GM21825 (cell line): Measurements from ENCODE around the gene PPARA.
"Not testable (repeated sequence)": the region's sequence is repeated elsewhere in the genome, so short reads cannot be mapped to it uniquely, and the experiment has no call there.

ENCODE experiments used
- ATAC-seq: cut with Tn5 transposase; IDR thresholded peaks from one replicate; pipeline ENCODE4 v1.9.1; 2021; ENCODE audit warnings: mild to moderate bottlenecking, moderate library complexity; ENCODE audit not compliant: unreplicated experiment

The PPARA gene

DNA sequence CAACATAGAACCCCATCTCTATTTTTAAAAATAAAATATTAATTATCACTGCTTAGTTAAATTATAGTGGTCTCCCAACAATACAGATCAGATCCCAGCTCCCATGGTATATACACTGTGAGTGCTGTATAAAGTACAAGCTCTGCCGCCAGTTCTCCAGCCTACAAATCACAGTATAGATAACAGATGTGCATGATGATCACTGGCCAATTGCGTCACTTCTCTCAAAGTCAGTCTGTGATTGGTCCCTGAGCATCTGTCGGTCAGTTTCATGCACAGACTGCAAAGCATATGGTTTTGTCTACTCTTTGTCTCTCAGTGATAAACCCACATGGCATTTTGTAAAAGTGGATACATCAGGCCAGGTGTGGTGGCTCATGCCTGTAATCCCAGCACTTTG lies 15.7 kb downstream of the PPARA start:
- ATAC-seq, result no peak

GRCh38 chr22:46169628-46170027 lies 19.3 kb downstream of the PPARA start:
- ATAC-seq, result no peak

- ATAC-seq, result no peak
Observed at GRCh38 chr22:46171940-46172339, 21.6 kb downstream of the PPARA start.

- ATAC-seq, result no peak
Observed at GRCh38 chr22:46172522-46173110, 22.3 kb downstream of the PPARA start.

DNA sequence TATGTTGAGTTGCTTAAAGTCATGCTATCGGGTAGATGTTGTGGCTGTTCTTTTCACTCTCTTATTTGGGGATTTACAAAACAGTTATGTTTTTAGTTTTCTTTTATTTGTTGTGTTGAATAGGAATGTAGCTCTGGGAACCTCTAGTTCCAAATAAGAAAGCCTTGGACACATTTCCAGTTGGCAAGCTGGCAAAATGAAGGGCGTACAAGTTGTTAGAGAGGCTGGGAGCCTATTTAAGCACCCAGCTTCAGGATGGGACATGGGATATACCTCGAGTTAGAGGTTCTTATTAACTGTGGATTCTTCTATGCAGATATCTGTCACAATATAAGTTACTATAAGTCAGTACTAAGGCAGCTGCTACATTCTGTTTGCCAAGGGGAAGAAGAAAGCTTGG lies 22.8 kb downstream of the PPARA start:
- no peak for ATAC-seq

- no peak for ATAC-seq
Observed at GRCh38 chr22:46175631-46176030, 25.3 kb downstream of the PPARA start.

DNA sequence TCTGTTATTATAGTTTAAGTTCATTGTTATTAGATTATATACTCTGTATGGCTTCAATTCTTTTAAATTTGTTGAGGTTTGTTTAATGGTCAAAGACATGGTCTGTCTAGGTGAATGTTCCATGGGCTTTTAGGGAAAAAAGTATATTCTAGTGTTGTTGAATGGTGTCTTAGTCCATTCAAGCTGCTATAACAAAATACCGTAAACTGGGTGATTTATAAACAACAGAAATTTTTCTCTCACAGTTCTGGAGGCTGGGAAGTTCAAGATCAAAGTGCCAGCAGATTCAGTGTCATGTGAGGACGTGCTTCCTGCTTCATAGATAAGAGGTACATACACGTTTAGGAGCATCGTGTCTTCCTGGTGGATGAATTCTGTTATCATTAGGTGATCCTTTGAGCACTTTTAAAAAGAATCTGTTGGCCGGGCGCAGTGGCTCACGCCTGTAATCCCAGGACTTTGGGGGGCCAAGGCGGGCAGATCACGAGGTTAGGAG lies 26.2 kb downstream of the PPARA start:
- no peak for ATAC-seq

- no peak for ATAC-seq
Observed at GRCh38 chr22:46178755-46179505, 28.6 kb downstream of the PPARA start.

DNA sequence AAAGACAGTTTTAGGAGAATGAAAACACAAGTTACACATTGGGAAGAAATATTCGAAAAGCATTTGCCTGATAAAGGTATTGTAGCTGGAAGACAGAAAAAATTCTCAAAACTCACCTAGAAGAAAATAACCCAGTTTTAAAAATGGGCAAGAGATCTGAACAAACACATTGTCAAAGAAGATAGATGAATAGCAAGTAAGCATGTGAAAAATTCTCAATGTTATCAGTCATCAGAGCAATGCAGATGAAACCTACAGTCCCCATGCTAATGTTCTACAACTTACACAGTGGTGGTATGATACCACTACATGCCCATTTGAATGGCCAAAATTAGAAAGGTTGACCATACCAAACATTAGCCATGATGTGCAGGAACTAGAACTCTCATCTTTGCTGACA lies 29.4 kb downstream of the PPARA start:
- no peak for ATAC-seq

DNA sequence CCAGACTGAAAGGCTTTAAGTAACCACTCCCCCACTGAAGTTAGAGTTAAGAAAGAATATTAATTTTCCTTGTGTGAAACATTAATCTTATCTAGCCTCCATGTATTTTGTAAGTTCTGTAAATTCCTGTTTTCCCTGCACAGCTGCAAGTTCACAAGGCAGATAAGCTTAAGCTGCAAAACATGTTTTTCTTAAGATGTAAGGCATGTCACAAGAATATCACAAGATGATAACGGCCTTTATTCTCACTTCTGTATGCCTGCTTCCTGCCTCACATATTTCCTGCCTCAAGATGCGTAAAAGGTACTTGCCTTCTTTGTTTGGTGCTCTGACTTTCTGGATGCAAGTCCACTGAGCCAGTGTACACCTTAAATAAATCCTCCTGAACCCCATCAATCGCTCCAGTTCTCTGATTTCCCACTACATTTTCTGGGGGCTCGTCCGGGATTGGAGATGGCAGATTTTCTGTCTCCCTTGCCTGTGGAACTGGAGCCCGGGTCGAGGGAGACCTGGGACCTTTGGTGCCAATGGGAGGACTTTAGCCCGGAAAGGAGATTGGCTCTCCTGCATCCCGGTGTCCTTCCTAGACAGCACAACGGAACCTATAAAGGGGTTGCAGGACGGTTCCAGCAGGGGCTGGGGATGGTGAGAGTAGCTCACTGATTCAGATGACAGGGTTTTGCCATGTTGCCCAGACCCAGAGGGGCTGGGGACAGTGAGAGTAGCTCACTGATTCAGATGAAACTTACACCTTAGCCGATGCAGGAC lies 30.2 kb downstream of the PPARA start:
- no peak for ATAC-seq

DNA sequence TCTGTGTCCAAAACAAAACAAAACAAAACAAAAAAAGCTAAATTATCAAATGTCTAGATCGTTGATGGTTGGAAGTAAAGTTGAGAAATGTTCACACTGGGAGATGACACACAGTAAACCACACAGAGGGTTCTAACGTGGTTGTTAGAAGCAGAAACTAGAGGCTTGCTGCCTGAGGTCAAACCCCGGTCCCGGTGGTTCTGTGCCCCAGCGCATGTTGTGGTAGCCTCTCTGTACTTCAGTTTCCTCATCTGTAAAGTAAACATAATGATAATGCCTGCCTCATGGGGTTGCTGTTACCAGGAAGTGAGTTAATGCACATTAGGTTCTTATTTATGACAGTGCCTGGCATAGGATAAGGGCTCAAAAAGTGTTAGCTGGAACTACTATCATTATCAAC lies 33.4 kb downstream of the PPARA start:
- ATAC-seq, result no peak

- no peak for ATAC-seq
Observed at GRCh38 chr22:46185283-46185682, 35.0 kb downstream of the PPARA start.

DNA sequence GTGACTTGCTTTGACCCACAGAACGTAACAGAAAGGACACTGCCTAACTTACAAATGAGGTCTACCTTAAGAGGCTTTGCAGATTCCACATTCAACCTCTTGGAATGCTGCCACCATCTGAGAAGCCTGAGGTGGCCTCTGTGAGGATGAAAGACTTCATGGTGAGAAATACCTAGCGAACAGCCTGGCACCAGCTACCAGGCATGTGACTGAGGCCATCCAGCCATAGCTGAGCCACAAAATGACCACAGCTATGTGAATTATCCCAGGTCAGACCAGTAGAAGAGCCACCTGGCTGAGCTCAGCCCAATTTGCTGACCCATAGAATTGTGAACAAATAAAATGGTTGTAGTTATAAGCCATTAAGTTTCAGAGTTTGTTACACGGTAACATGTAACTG lies 37.5 kb downstream of the PPARA start:
- no peak for ATAC-seq

GRCh38 chr22:46192210-46192993 lies 42.1 kb downstream of the PPARA start:
- ATAC-seq, result no peak

GRCh38 chr22:46193898-46194310 lies 43.6 kb downstream of the PPARA start:
- ATAC-seq, result no peak

GRCh38 chr22:46195487-46196165 lies 45.3 kb downstream of the PPARA start:
- no peak for ATAC-seq

DNA sequence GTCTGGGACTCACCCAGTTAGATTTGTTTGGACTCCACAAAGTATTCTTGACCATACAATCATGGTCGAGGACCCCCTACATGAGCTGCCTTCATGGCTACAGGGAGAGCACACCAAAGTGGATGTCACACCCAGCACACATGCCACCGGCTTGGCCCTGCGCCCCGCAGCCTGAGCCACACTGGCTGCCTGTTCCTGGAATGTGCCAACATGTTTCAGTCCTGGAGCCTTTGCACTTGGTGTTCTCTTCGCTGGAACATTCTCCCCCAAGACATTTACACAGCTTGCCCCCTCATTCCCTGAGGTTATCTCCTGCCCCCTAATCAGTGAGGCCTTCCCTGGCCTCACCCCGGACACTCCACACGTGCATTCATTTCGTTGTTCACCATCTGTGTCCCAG lies 46.0 kb downstream of the PPARA start:
- no peak for ATAC-seq

DNA sequence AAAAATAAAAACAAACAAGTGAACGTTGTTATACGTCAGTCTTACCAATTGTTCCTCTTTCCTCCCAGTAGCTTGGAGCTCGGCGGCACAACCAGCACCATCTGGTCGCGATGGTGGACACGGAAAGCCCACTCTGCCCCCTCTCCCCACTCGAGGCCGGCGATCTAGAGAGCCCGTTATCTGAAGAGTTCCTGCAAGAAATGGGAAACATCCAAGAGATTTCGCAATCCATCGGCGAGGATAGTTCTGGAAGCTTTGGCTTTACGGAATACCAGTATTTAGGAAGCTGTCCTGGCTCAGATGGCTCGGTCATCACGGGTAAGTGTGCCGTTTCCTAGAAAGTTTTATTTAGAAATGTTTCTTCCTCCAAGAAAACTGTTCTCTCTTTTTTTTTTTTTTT lies 47.9 kb downstream of the PPARA start:
- ATAC-seq, result no peak

DNA sequence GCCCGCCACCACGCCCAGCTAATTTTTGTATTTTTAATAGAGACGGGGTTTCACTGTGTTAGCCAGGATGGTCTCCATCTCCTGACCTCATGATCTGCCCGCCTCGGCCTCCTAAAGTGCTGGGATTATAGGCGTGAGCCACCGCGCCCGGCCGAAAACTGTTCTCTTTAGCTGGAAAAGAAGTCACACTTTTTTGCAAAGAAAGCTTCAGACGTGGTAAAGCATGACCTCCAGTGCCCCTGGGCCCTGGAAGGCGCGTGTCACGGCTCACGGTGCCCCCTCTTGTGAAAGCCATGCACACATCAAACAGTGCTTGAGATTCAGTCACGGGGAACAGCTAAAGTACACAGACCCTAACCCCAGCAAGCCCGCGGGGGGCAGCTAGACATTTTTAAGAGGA lies 48.5 kb downstream of the PPARA start:
- ATAC-seq, result not testable (repeated sequence)

GRCh38 chr22:46201059-46201757 lies 50.9 kb downstream of the PPARA start:
- ATAC-seq, result no peak
